Measurements from ENCODE around the gene SERINC3.
A peak's percentile ranks its signal among the peaks of the same experiment; 100 is the strongest.
"Not testable (repeated sequence)": the region's sequence is repeated elsewhere in the genome, so short reads cannot be mapped to it uniquely, and the experiment has no call there.

The SERINC3 gene

GRCh38 chr20:44521484-44522481, at the start of gene SERINC3:
TSS of gene SERINC3 (minus strand) at chr20:44522070. CDS start at chr20:44521951, 119 bp downstream.
- peak; percentile 92 to 95 for DNase-seq (ENCODE audit: low read depth in 2 of 2)

GRCh38 chr20:44571362-44571988, 49.6 kb upstream of the SERINC3 start:
- no peak for DNase-seq (ENCODE audit: low read depth in 2 of 2)

- no peak for DNase-seq (ENCODE audit: low read depth in 2 of 2)
Observed at GRCh38 chr20:44570367-44570766, 48.5 kb upstream of the SERINC3 start.

- no peak for DNase-seq (ENCODE audit: low read depth in 2 of 2)
Observed at GRCh38 chr20:44566811-44567210, 44.9 kb upstream of the SERINC3 start.

- no peak for DNase-seq (ENCODE audit: low read depth in 2 of 2)
Observed at GRCh38 chr20:44566018-44566417, 44.1 kb upstream of the SERINC3 start.

GRCh38 chr20:44561876-44562275, 40.0 kb upstream of the SERINC3 start:
- DNase-seq (ENCODE audit: low read depth in 2 of 2): no peak

- DNase-seq (ENCODE audit: low read depth in 2 of 2): not testable (repeated sequence)
Observed at GRCh38 chr20:44560818-44561217, 38.9 kb upstream of the SERINC3 start.

- DNase-seq (ENCODE audit: low read depth in 2 of 2): no peak
Observed at GRCh38 chr20:44560229-44560628, 38.4 kb upstream of the SERINC3 start.

- no peak for DNase-seq (ENCODE audit: low read depth in 2 of 2)
Observed at GRCh38 chr20:44559302-44559701, 37.4 kb upstream of the SERINC3 start.

- no peak for DNase-seq (ENCODE audit: low read depth in 2 of 2)
Observed at GRCh38 chr20:44552950-44553908, 31.4 kb upstream of the SERINC3 start.

- no peak for DNase-seq (ENCODE audit: low read depth in 2 of 2)
Observed at GRCh38 chr20:44552568-44552949, 30.7 kb upstream of the SERINC3 start.

GRCh38 chr20:44552050-44552449, 30.2 kb upstream of the SERINC3 start:
- no peak for DNase-seq (ENCODE audit: low read depth in 2 of 2)

GRCh38 chr20:44549123-44549522, 27.3 kb upstream of the SERINC3 start:
- DNase-seq (ENCODE audit: low read depth in 2 of 2): no peak

GRCh38 chr20:44547419-44547818, 25.5 kb upstream of the SERINC3 start:
- DNase-seq (ENCODE audit: low read depth in 2 of 2): no peak

GRCh38 chr20:44544263-44544662, 22.4 kb upstream of the SERINC3 start:
- no peak for DNase-seq (ENCODE audit: low read depth in 2 of 2)

GRCh38 chr20:44543358-44543757, 21.5 kb upstream of the SERINC3 start:
- no peak for DNase-seq (ENCODE audit: low read depth in 2 of 2)

- no peak for DNase-seq (ENCODE audit: low read depth in 2 of 2)
Observed at GRCh38 chr20:44542890-44543289, 21.0 kb upstream of the SERINC3 start.

- DNase-seq (ENCODE audit: low read depth in 2 of 2): no peak
Observed at GRCh38 chr20:44541992-44542391, 20.1 kb upstream of the SERINC3 start.

- DNase-seq (ENCODE audit: low read depth in 2 of 2): no peak
Observed at GRCh38 chr20:44540834-44541233, 19.0 kb upstream of the SERINC3 start.

GRCh38 chr20:44537993-44538392, 16.1 kb upstream of the SERINC3 start:
- DNase-seq (ENCODE audit: low read depth in 2 of 2): no peak

- no peak for DNase-seq (ENCODE audit: low read depth in 2 of 2)
Observed at GRCh38 chr20:44536175-44536574, 14.3 kb upstream of the SERINC3 start.

- no peak for DNase-seq (ENCODE audit: low read depth in 2 of 2)
Observed at GRCh38 chr20:44533928-44534327, 12.1 kb upstream of the SERINC3 start.

Measured in stimulated activated CD4-positive, alpha-beta T cell treated with anti-CD3 and anti-CD28 coated beads, Interleukin-12 subunit alpha, Interleukin-12 subunit beta, amount 100 ng/mL, for 24 hours (primary cell).